HEK293 (cell line): ENCODE results near the gene PDE3A.

Experiments used
- CTCF ChIA-PET: fragments of 350-600 bp; formaldehyde crosslinking; extraction: SDS; loops from one replicate; lab custom pipeline; 2021; ENCODE audit warnings: antibody characterized with exemption; lab: Yijun Ruan, JAX
- POLR2A ChIA-PET: fragments of 300-600 bp; formaldehyde crosslinking; extraction: SDS; loops from one replicate; lab custom pipeline; 2020; ENCODE audit warnings: antibody characterized with exemption, inconsistent platforms; lab: Yijun Ruan, JAX
- H3K27ac ChIP-seq: fragments of 200-500 bp; sonication (Bioruptor generic); 2 replicates; pipeline ENCODE4 v1.5.1; 2014; ENCODE audit warnings: low read depth, low read length, control low read depth, inconsistent platforms; ENCODE audit errors: extremely low read depth
- H3K36me3 ChIP-seq, 2 experiments: fragments of 200-500 bp in 1 of 2; sonication (Bioruptor generic) in 1 of 2; 1 replicate in 1 of 2; 2 replicates in 1 of 2; pipeline ENCODE4 v1.5.1; 2014 to 2017; ENCODE audit warnings: inconsistent platforms in 2 of 2, low read length in 2 of 2; ENCODE audit not compliant: control insufficient read depth in 2 of 2, insufficient read depth in 1 of 2
- H3K4me1 ChIP-seq: fragments of 200-500 bp; sonication (Bioruptor generic); 2 replicates; pipeline ENCODE4 v1.5.1; 2014; ENCODE audit warnings: mild to moderate bottlenecking, low read length, inconsistent platforms; ENCODE audit not compliant: control insufficient read depth, insufficient read depth
- H3K4me3 ChIP-seq: 2 replicates; pipeline ENCODE4 v1.5.1; 2011; ENCODE audit warnings: low read depth, mild to moderate bottlenecking, control low read depth, low read length, moderate library complexity
- H3K9me3 ChIP-seq: fragments of 200-500 bp; sonication (Bioruptor generic); 2 replicates; pipeline ENCODE4 v1.5.1; 2014; ENCODE audit warnings: low read depth, low read length, inconsistent platforms; ENCODE audit not compliant: control insufficient read depth, insufficient read depth
- CTCF ChIP-seq: fragments of 450-650 bp; formaldehyde crosslinking; IDR thresholded peaks from 2 replicates; pipeline ENCODE4 v1.5.1; 2016; ENCODE audit warnings: missing biosample characterization, missing genetic modification characterization
- EGR2 ChIP-seq: fragments of 450-650 bp; formaldehyde crosslinking; IDR thresholded peaks from 2 replicates; pipeline ENCODE4 v1.5.1; 2016; ENCODE audit warnings: low read depth, missing biosample characterization, missing genetic modification characterization
- HOXC10 ChIP-seq: sonication (generic); formaldehyde crosslinking; IDR thresholded peaks from 2 replicates; pipeline ENCODE4 v1.8.1; 2023; ENCODE audit warnings: mild to moderate bottlenecking, missing genetic modification reagents
- HOXD13 ChIP-seq: sonication (generic); formaldehyde crosslinking; IDR thresholded peaks from 2 replicates; pipeline ENCODE4 v1.8.0; 2022; ENCODE audit warnings: missing genetic modification reagents, borderline replicate concordance
- KLF16 ChIP-seq: fragments of 450-650 bp; formaldehyde crosslinking; IDR thresholded peaks from 2 replicates; pipeline ENCODE4 v1.5.1; 2017; ENCODE audit warnings: missing biosample characterization, missing genetic modification characterization
- KLF7 ChIP-seq: fragments of 450-650 bp; formaldehyde crosslinking; IDR thresholded peaks from 2 replicates; pipeline ENCODE4 v1.5.1; 2016; ENCODE audit warnings: missing biosample characterization, missing genetic modification characterization, borderline replicate concordance
- OSR2 ChIP-seq: fragments of 450-650 bp; formaldehyde crosslinking; IDR thresholded peaks from 2 replicates; pipeline ENCODE4 v1.5.1; 2016; ENCODE audit warnings: missing biosample characterization, missing genetic modification characterization
- REPIN1 ChIP-seq: fragments of 450-650 bp; formaldehyde crosslinking; IDR thresholded peaks from 2 replicates; pipeline ENCODE4 v1.5.1; 2017; ENCODE audit warnings: missing biosample characterization, missing genetic modification characterization, low read depth
- REST ChIP-seq: fragments of 450-650 bp; formaldehyde crosslinking; IDR thresholded peaks from 2 replicates; pipeline ENCODE4 v1.5.1; 2016; ENCODE audit warnings: missing biosample characterization, missing genetic modification characterization
- SCRT1 ChIP-seq: fragments of 450-650 bp; formaldehyde crosslinking; IDR thresholded peaks from 2 replicates; pipeline ENCODE4 v1.5.1; 2016; ENCODE audit warnings: missing biosample characterization, missing genetic modification characterization, borderline replicate concordance
- SCRT2 ChIP-seq: fragments of 450-650 bp; formaldehyde crosslinking; IDR thresholded peaks from 2 replicates; pipeline ENCODE4 v1.5.1; 2016; ENCODE audit warnings: missing biosample characterization, missing genetic modification characterization
- SETDB1 ChIP-seq: IDR thresholded peaks from one replicate; pipeline ENCODE4 v1.6.1; 2017; ENCODE audit warnings: mild to moderate bottlenecking, low read length, moderate library complexity, mixed read lengths; ENCODE audit not compliant: insufficient read length
- ZBTB11 ChIP-seq: fragments of 450-650 bp; formaldehyde crosslinking; conservative IDR thresholded peaks from 2 replicates; pipeline ENCODE4 v1.5.1; 2016; ENCODE audit warnings: low read depth, missing biosample characterization, missing genetic modification characterization
- ZBTB48 ChIP-seq: fragments of 450-650 bp; formaldehyde crosslinking; IDR thresholded peaks from 2 replicates; pipeline ENCODE4 v1.5.1; 2016; ENCODE audit warnings: missing biosample characterization, missing genetic modification characterization
- ZBTB7A ChIP-seq: fragments of 450-650 bp; formaldehyde crosslinking; IDR thresholded peaks from 2 replicates; pipeline ENCODE4 v1.5.1; 2016; ENCODE audit warnings: low read depth, missing biosample characterization, missing genetic modification characterization
- ZFHX2 ChIP-seq: fragments of 450-650 bp; formaldehyde crosslinking; conservative IDR thresholded peaks from 2 replicates; pipeline ENCODE4 v1.5.1; 2016; ENCODE audit warnings: missing biosample characterization, missing genetic modification characterization
- ZNF132 ChIP-seq: fragments of 450-650 bp; formaldehyde crosslinking; IDR thresholded peaks from 2 replicates; pipeline ENCODE4 v1.5.1; 2017; ENCODE audit warnings: missing biosample characterization, missing genetic modification characterization, borderline replicate concordance
- ZNF175 ChIP-seq: fragments of 450-650 bp; formaldehyde crosslinking; IDR thresholded peaks from 2 replicates; pipeline ENCODE4 v1.5.1; 2016; ENCODE audit warnings: missing biosample characterization, missing genetic modification characterization
- ZNF2 ChIP-seq: fragments of 450-650 bp; formaldehyde crosslinking; IDR thresholded peaks from 2 replicates; pipeline ENCODE4 v1.5.1; 2016; ENCODE audit warnings: missing biosample characterization, missing genetic modification characterization
- ZNF24 ChIP-seq: fragments of 450-650 bp; formaldehyde crosslinking; IDR thresholded peaks from 2 replicates; pipeline ENCODE4 v1.5.1; 2016; ENCODE audit warnings: missing biosample characterization, missing genetic modification characterization
- ZNF341 ChIP-seq: fragments of 450-650 bp; formaldehyde crosslinking; IDR thresholded peaks from 2 replicates; pipeline ENCODE4; 2016; ENCODE audit warnings: low read depth, missing biosample characterization, missing genetic modification characterization
- ZNF544 ChIP-seq: fragments of 450-650 bp; formaldehyde crosslinking; IDR thresholded peaks from 2 replicates; pipeline ENCODE4 v1.5.0; 2017; ENCODE audit warnings: missing biosample characterization, missing genetic modification characterization
- ZNF555 ChIP-seq: fragments of 450-650 bp; formaldehyde crosslinking; conservative IDR thresholded peaks from 2 replicates; pipeline ENCODE4 v1.5.1; 2017; ENCODE audit warnings: missing biosample characterization, mild to moderate bottlenecking, missing genetic modification characterization, inconsistent platforms
- ZNF561 ChIP-seq: fragments of 450-650 bp; IDR thresholded peaks from 2 replicates; pipeline ENCODE4 v1.5.1; 2018; ENCODE audit warnings: missing biosample characterization, missing genetic modification characterization, borderline replicate concordance
- ZNF626 ChIP-seq: fragments of 450-650 bp; sonication (Bioruptor Pico); formaldehyde crosslinking; IDR thresholded peaks from 2 replicates; pipeline ENCODE4 v1.5.1; 2018; ENCODE audit warnings: missing biosample characterization, missing genetic modification characterization, inconsistent platforms
- ZNF843 ChIP-seq: fragments of 450-650 bp; formaldehyde crosslinking; IDR thresholded peaks from 2 replicates; pipeline ENCODE4 v1.5.1; 2016; ENCODE audit warnings: missing biosample characterization, missing genetic modification characterization
- ZSCAN16 ChIP-seq: fragments of 450-650 bp; formaldehyde crosslinking; IDR thresholded peaks from 2 replicates; pipeline ENCODE4 v1.5.1; 2016; ENCODE audit warnings: missing biosample characterization, missing genetic modification characterization
- ZXDB ChIP-seq: fragments of 450-650 bp; formaldehyde crosslinking; IDR thresholded peaks from 2 replicates; pipeline ENCODE4 v1.5.1; 2016; ENCODE audit warnings: missing biosample characterization, missing genetic modification characterization

The PDE3A gene

GRCh38 chr12:20342111-20342510 is 26.2 kb upstream of the PDE3A start:
- no peaks in the 10 kb centered on the region for H3K36me3 ChIP-seq
- H3K4me1 ChIP-seq, result no peaks in the 10 kb centered on the region
- TF ChIP-seq ZBTB48 (tag by site-specific recombination), result no peak
- no peak for TF ChIP-seq ZNF175
- no peak for TF ChIP-seq ZBTB7A
- no peak for TF ChIP-seq OSR2 (tag by site-specific recombination)
- TF ChIP-seq SCRT1 (tag by site-specific recombination), result no peak
- no peak for TF ChIP-seq KLF7
- no peak for TF ChIP-seq ZNF843 (tag by site-specific recombination)
- no peak for TF ChIP-seq ZNF561
- TF ChIP-seq ZNF555 (tag by site-specific recombination), result no peak
- ChIA-PET POLR2A (no interaction called here), CTCF (no interaction called here)
- H3K27ac ChIP-seq, result no peak overlapping the region
- no peaks in the 10 kb centered on the region for H3K9me3 ChIP-seq
- no peak overlapping the region for H3K4me3 ChIP-seq

- no peak for TF ChIP-seq ZNF24 (tag by site-specific recombination)
- no peak for TF ChIP-seq CTCF
- TF ChIP-seq ZXDB (tag by site-specific recombination), result no peak
- no peak for TF ChIP-seq ZNF544 (tag by site-specific recombination)
- no peak for TF ChIP-seq ZFHX2 (tag by site-specific recombination)
- no peak for TF ChIP-seq SETDB1
- no peak for TF ChIP-seq ZNF132
- no peak for TF ChIP-seq ZNF341 (tag by site-specific recombination)
- no peak for TF ChIP-seq ZNF626 (tag by site-specific recombination)
- TF ChIP-seq KLF16 (tag by site-specific recombination), result no peak
- TF ChIP-seq HOXD13, result no peak
- TF ChIP-seq ZSCAN16, result no peak
- TF ChIP-seq HOXC10 (CRISPR knock-in tag), result no peak
- TF ChIP-seq SCRT2 (tag by site-specific recombination), result no peak
- no peak for TF ChIP-seq REPIN1 (tag by site-specific recombination)
- no peaks in the 10 kb centered on the region for H3K36me3 ChIP-seq
- no peaks in the 10 kb centered on the region for H3K9me3 ChIP-seq
- H3K27ac ChIP-seq, result no peak overlapping the region
- ChIA-PET POLR2A (no interaction called here), CTCF (interaction anchor here (0.7 to 0.8 kb wide), 2 partner anchors 9 to 258 kb away, joined by 3 to 5 read pairs; no protein-coding TSS in a partner anchor)
- H3K4me1 ChIP-seq, result no peaks in the 10 kb centered on the region
- H3K4me3 ChIP-seq, result no peak overlapping the region
These were observed 22.5 kb upstream of the PDE3A start for GRCh38 chr12:20345866-20346265.

- no peak overlapping the region for H3K27ac ChIP-seq
- no peaks in the 10 kb centered on the region for H3K9me3 ChIP-seq
- POLR2A ChIA-PET, result no interaction called here
- no peak overlapping the region for H3K4me3 ChIP-seq
- CTCF ChIA-PET, result interaction anchor here (0.6 to 0.9 kb wide), 3 partner anchors 10 to 964 kb away, joined by 3 to 4 read pairs (median 3); no protein-coding TSS in a partner anchor
- no peaks in the 10 kb centered on the region for H3K36me3 ChIP-seq
- no peaks in the 10 kb centered on the region for H3K4me1 ChIP-seq
- TF ChIP-seq ZBTB11 (tag by site-specific recombination) (no peak), EGR2 (tag by site-specific recombination) (no peak), HOXC10 (CRISPR knock-in tag) (no peak), REST (tag by site-specific recombination) (no peak), ZNF2 (tag by site-specific recombination) (no peak)
These were observed 18.3 kb upstream of the PDE3A start for GRCh38 chr12:20350026-20350425.
